GM20000 (cell line): ENCODE data around the gene SRL.
A peak's percentile ranks its signal among the peaks of the same experiment; 100 is the strongest.

ENCODE experiments used
- DNase-seq: peaks from one replicate; pipeline ENCODE4 v3.0.0; 2012; ENCODE audit warnings: low spot score
- CTCF ChIP-seq: IDR thresholded peaks from 2 replicates; pipeline ENCODE4 v1.5.1; 2012; ENCODE audit warnings: mild to moderate bottlenecking, control low read depth; ENCODE audit errors: extremely low read depth, missing control alignments

Gene SRL

GRCh38 chr16:4277987-4278513 lies 36.2 kb upstream of the SRL start:
- no peak for DNase-seq
- TF ChIP-seq CTCF = no peak

GRCh38 chr16:4275861-4276260 lies 34.0 kb upstream of the SRL start:
- TF ChIP-seq CTCF = no peak
- DNase-seq = no peak

- TF ChIP-seq CTCF = no peak
- peak; percentile 66 for DNase-seq
Observed at GRCh38 chr16:4273858-4274311, 32.0 kb upstream of the SRL start.

- TF ChIP-seq CTCF = no peak
- DNase-seq = peak; percentile 80
Observed at GRCh38 chr16:4272114-4272956, 30.5 kb upstream of the SRL start.

GRCh38 chr16:4271176-4272113 lies 29.6 kb upstream of the SRL start:
- peak; percentile 2 for TF ChIP-seq CTCF
- DNase-seq = peak; percentile 95

GRCh38 chr16:4270595-4270994 lies 28.7 kb upstream of the SRL start:
- no peak for TF ChIP-seq CTCF
- no peak for DNase-seq
